ENCODE data around the gene CCDC158.

Gene CCDC158

GRCh38 chr4:76316131-76316530 lies 104.8 kb downstream of the CCDC158 start:
- TF ChIP-seq CTCF (IDR thresholded peaks at IDR 0.05; ENCODE audit: control insufficient read depth, extremely low read depth, insufficient read depth), result no peak
- no peak overlapping the region for H3K4me3 ChIP-seq (ENCODE audit: low read depth, low read length)
- no peak for DNase-seq (ENCODE audit: low read depth)

GRCh38 chr4:76315267-76315918 lies 105.5 kb downstream of the CCDC158 start:
- no peak overlapping the region for H3K4me3 ChIP-seq (ENCODE audit: low read depth, low read length)
- DNase-seq (ENCODE audit: low read depth), result no peak
- no peak for TF ChIP-seq CTCF (IDR thresholded peaks at IDR 0.05; ENCODE audit: control insufficient read depth, extremely low read depth, insufficient read depth)

GRCh38 chr4:76313547-76313946 lies 107.4 kb downstream of the CCDC158 start:
- H3K4me3 ChIP-seq (ENCODE audit: low read depth, low read length), result no peak overlapping the region
- TF ChIP-seq CTCF (IDR thresholded peaks at IDR 0.05; ENCODE audit: control insufficient read depth, extremely low read depth, insufficient read depth), result no peak
- DNase-seq (ENCODE audit: low read depth), result no peak

GRCh38 chr4:76312457-76312856 lies 108.5 kb downstream of the CCDC158 start:
- no peak overlapping the region for H3K4me3 ChIP-seq (ENCODE audit: low read depth, low read length)
- no peak for DNase-seq (ENCODE audit: low read depth)
- no peak for TF ChIP-seq CTCF (IDR thresholded peaks at IDR 0.05; ENCODE audit: control insufficient read depth, extremely low read depth, insufficient read depth)

DNA sequence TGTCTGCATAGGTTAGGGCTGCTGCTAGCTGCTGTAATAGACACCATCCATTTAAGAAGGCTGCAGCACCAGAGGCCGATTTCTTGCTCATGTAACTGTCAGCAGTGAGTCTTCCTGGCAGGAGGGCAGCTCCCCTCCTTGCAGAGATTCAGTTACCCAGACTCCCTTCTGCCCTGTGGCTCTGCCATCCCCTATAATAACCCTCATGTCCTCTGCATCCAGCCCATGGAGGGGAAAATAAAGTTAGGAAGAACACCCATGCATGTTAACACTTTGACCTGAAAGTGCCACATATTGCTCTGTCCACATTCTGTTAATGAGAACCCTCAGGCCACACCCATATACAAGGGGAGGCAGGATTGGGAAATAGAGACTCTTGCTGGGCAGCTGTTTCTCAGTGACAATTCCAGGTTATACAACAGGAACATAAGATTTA lies 109.0 kb downstream of the CCDC158 start:
- DNase-seq (ENCODE audit: low read depth), result no peak
- no peak overlapping the region for H3K4me3 ChIP-seq (ENCODE audit: low read depth, low read length)
- TF ChIP-seq CTCF (IDR thresholded peaks at IDR 0.05; ENCODE audit: control insufficient read depth, extremely low read depth, insufficient read depth), result no peak

GRCh38 chr4:76310683-76311082 lies 110.3 kb downstream of the CCDC158 start:
- no peak for DNase-seq (ENCODE audit: low read depth)
- no peak for TF ChIP-seq CTCF (IDR thresholded peaks at IDR 0.05; ENCODE audit: control insufficient read depth, extremely low read depth, insufficient read depth)
- H3K4me3 ChIP-seq (ENCODE audit: low read depth, low read length), result no peak overlapping the region

GRCh38 chr4:76309939-76310550 lies 110.9 kb downstream of the CCDC158 start:
- DNase-seq (ENCODE audit: low read depth), result no peak
- no peak overlapping the region for H3K4me3 ChIP-seq (ENCODE audit: low read depth, low read length)
- no peak for TF ChIP-seq CTCF (IDR thresholded peaks at IDR 0.05; ENCODE audit: control insufficient read depth, extremely low read depth, insufficient read depth)

Data from LNCaP clone FGC (cell line).